Measurements from ENCODE around the gene IL17B.

The IL17B gene

GRCh38 chr5:149376711-149377447, 2.2 kb downstream of the IL17B start:
- no peak for DNase-seq (ENCODE audit: low spot score)

- no peak for DNase-seq (ENCODE audit: low spot score)
Measured at GRCh38 chr5:149376104-149376503, 3.0 kb downstream of the IL17B start.

- no peak for DNase-seq (ENCODE audit: low spot score)
Measured at GRCh38 chr5:149375434-149375833, 3.7 kb downstream of the IL17B start.

GRCh38 chr5:149374801-149375200, 4.3 kb downstream of the IL17B start:
- no peak for DNase-seq (ENCODE audit: low spot score)

GRCh38 chr5:149374303-149374702, 4.8 kb downstream of the IL17B start:
- DNase-seq (ENCODE audit: low spot score), result no peak

GRCh38 chr5:149372932-149373331, 6.2 kb downstream of the IL17B start:
- no peak for DNase-seq (ENCODE audit: low spot score)

- DNase-seq (ENCODE audit: low spot score), result no peak
Measured at GRCh38 chr5:149372076-149372795, 6.9 kb downstream of the IL17B start.

GRCh38 chr5:149371296-149371962, 7.7 kb downstream of the IL17B start:
- DNase-seq (ENCODE audit: low spot score), result peak; percentile 15

GRCh38 chr5:149370878-149371277, 8.2 kb downstream of the IL17B start:
- no peak for DNase-seq (ENCODE audit: low spot score)

- no peak for DNase-seq (ENCODE audit: low spot score)
Measured at GRCh38 chr5:149367972-149368645, 11.0 kb downstream of the IL17B start.

- DNase-seq (ENCODE audit: low spot score), result peak; percentile 66
Measured at GRCh38 chr5:149367249-149367971, 11.7 kb downstream of the IL17B start.

- no peak for DNase-seq (ENCODE audit: low spot score)
Measured at GRCh38 chr5:149366169-149366729, 12.8 kb downstream of the IL17B start.

- no peak for DNase-seq (ENCODE audit: low spot score)
Measured at GRCh38 chr5:149365418-149365817, 13.7 kb downstream of the IL17B start.

GRCh38 chr5:149364719-149365118, 14.4 kb downstream of the IL17B start:
- no peak for DNase-seq (ENCODE audit: low spot score)

- DNase-seq (ENCODE audit: low spot score), result no peak
Measured at GRCh38 chr5:149363936-149364335, 15.2 kb downstream of the IL17B start.

GRCh38 chr5:149363358-149363757, 15.7 kb downstream of the IL17B start:
- no peak for DNase-seq (ENCODE audit: low spot score)

GRCh38 chr5:149362541-149362940, 16.6 kb downstream of the IL17B start:
- no peak for DNase-seq (ENCODE audit: low spot score)

- no peak for DNase-seq (ENCODE audit: low spot score)
Measured at GRCh38 chr5:149360272-149360671, 18.8 kb downstream of the IL17B start.

- no peak for DNase-seq (ENCODE audit: low spot score)
Measured at GRCh38 chr5:149358868-149359495, 20.1 kb downstream of the IL17B start.

GRCh38 chr5:149358294-149358651, 20.8 kb downstream of the IL17B start:
- DNase-seq (ENCODE audit: low spot score), result no peak

Data from COLO829 (cell line).